Endothelial cell (in vitro differentiated cells): ENCODE measurements around the gene B4GALT1. TPM values are rescaled to one million over a fixed set of nuclear protein-coding genes. Genes with fewer than 3 reads are reported as not detected.

ENCODE experiments used
- DNase-seq: peaks from one replicate; pipeline ENCODE4 v3.0.0; 2021; ENCODE audit warnings: low spot score
- H3K27ac Mint-ChIP-seq: one replicate; pipeline ENCODE4 v1.8.0; 2021; ENCODE audit warnings: mixed read lengths, inconsistent platforms; ENCODE audit not compliant: unreplicated experiment
- H3K27me3 Mint-ChIP-seq: one replicate; pipeline ENCODE4 v1.8.0; 2021; ENCODE audit warnings: mild to moderate bottlenecking, moderate library complexity, mixed read lengths, inconsistent platforms; ENCODE audit not compliant: unreplicated experiment
- H3K36me3 Mint-ChIP-seq: one replicate; pipeline ENCODE4 v1.8.0; 2021; ENCODE audit warnings: mild to moderate bottlenecking, low read depth, mixed read lengths, inconsistent platforms; ENCODE audit not compliant: unreplicated experiment
- H3K4me1 Mint-ChIP-seq: one replicate; pipeline ENCODE4 v1.8.0; 2021; ENCODE audit warnings: mild to moderate bottlenecking, mixed read lengths, inconsistent platforms; ENCODE audit not compliant: unreplicated experiment
- H3K4me3 Mint-ChIP-seq: one replicate; pipeline ENCODE4 v1.8.0; 2021; ENCODE audit warnings: mild to moderate bottlenecking, mixed read lengths, inconsistent platforms; ENCODE audit not compliant: unreplicated experiment
- H3K9me3 Mint-ChIP-seq: one replicate; pipeline ENCODE4 v1.8.0; 2021; ENCODE audit warnings: mixed read lengths, inconsistent platforms; ENCODE audit not compliant: unreplicated experiment
- total RNA-seq: library from RNA; stranded (reverse); fragmentation: NEBNext Ultra II Directional; extraction: Animal tissue kit (Norgen Biotek cat#: 25700); gene quantifications from one replicate; pipeline ENCODE4 v1.2.1, GENCODE V29; 2021; ENCODE audit not compliant: unreplicated experiment
- TF ChIP-seq, protein P1 (sequence below): fragments of 200-600 bp; sonication (generic); IDR thresholded peaks from one replicate; pipeline ENCODE4 v1.5.0; 2021; ENCODE audit warnings: antibody characterized with exemption; ENCODE audit not compliant: unreplicated experiment

B4GALT1 gene
- total RNA-seq, 1 donor from 2014 or later = 86.7 TPM

DNA sequence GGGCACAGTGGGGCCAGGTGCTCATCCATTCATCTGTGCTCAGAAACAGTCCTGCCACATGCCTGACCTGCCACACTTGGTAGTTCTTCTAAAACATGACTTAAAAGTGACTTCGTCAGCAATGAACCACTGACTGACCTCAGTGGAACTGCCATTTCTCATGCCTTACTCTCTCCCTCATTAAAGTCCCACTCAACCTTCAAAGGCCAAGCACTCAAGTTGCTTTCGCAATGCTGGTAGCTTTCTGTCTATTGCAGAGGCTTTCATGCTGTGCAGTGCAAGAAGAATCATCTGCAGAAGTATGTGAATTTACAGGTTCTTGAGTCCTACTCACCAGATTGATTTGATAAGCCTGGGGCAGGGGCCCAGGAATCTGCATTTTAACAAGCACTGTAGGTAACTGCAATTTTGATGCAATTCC, 23.9 kb downstream of the B4GALT1 start:
- Mint-ChIP-seq H3K27me3 (peaks cover 11% of the 10 kb centered on the region), H3K4me3 (peak overlapping the region; percentile 25), H3K4me1 (peaks cover 62% of the 10 kb centered on the region), H3K36me3 (peaks cover 4% of the 10 kb centered on the region), H3K27ac (no peak overlapping the region), H3K9me3 (no peaks in the 10 kb centered on the region)
- TF ChIP-seq, protein P1, sequence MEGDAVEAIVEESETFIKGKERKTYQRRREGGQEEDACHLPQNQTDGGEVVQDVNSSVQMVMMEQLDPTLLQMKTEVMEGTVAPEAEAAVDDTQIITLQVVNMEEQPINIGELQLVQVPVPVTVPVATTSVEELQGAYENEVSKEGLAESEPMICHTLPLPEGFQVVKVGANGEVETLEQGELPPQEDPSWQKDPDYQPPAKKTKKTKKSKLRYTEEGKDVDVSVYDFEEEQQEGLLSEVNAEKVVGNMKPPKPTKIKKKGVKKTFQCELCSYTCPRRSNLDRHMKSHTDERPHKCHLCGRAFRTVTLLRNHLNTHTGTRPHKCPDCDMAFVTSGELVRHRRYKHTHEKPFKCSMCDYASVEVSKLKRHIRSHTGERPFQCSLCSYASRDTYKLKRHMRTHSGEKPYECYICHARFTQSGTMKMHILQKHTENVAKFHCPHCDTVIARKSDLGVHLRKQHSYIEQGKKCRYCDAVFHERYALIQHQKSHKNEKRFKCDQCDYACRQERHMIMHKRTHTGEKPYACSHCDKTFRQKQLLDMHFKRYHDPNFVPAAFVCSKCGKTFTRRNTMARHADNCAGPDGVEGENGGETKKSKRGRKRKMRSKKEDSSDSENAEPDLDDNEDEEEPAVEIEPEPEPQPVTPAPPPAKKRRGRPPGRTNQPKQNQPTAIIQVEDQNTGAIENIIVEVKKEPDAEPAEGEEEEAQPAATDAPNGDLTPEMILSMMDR = no peak
- no peak for DNase-seq

DNA sequence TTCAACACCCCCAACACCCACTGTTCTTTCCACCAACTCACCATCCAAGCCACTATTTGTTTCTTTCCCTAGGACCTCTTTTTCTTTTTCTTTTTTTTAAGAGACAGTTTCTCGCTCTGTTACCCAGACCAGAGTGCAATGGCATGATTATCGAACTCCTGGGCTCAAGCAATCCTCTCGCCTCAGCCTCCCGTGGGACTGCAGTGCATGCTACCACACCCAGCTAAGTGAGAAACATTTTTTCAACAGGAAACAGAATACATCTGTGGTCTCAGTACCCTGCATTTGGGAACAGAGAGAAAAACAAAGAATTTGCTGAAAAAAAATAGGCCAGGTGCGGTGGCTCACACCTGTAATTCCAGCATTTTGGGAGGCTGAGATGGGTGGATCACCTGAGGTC, 24.6 kb downstream of the B4GALT1 start:
- DNase-seq = no peak
- TF ChIP-seq, protein P1 = no peak
- peaks cover 4% of the 10 kb centered on the region for H3K36me3 Mint-ChIP-seq
- peaks cover 11% of the 10 kb centered on the region for H3K27me3 Mint-ChIP-seq
- peaks cover 58% of the 10 kb centered on the region for H3K4me1 Mint-ChIP-seq
- H3K4me3 Mint-ChIP-seq = peak overlapping the region; percentile 32
- H3K27ac Mint-ChIP-seq = no peak overlapping the region
- H3K9me3 Mint-ChIP-seq = no peaks in the 10 kb centered on the region

DNA sequence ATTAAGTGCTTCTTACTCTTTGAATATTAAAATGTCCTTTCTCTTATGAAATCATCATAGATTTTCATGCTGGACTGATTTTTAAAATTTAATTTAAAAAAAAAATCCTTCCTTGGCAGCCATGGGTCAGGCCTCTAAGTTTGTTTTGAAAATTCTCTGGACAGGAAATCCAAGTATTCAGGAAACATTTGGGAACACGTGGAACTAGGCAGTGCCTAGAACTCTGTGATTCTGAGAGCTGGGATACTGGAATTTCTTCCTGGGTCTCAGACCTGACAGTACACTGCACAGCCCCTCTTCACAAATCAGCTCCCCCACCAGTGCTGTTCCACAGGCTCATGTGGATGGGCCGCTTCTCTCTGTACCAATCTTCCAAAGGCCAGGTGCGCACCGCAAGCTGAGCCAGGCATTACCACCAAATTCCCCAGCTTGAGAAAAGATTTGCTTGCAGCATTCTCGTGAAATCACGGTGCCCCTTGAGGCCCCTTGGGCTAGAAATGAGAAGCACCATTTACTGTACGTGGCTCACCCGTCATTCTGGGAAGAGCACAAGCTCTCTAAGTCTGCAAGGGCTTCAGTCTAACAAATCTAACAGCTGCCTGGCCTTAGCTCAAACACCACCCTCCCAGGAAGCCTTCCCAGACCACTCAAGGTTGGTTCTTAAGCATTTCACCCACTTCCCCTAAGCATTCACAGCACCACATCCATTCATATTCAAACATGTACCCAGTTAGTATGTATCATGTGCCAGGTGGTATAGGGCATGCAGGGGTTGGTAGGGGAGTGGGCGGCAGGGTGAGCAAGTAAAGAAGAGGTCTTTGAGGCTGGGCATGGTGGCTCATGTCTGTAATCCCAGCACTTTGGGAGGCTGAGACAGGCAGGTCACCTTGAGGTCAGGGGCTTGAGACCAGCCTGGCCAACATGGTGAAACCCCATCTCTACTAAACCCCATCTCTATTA, 26.5 kb downstream of the B4GALT1 start:
- no peak for DNase-seq
- Mint-ChIP-seq H3K4me3 (peak overlapping the region; percentile 56), H3K36me3 (peaks cover 4% of the 10 kb centered on the region), H3K9me3 (no peaks in the 10 kb centered on the region), H3K27ac (peak overlapping the region; percentile 70), H3K4me1 (peaks cover 63% of the 10 kb centered on the region), H3K27me3 (peaks cover 13% of the 10 kb centered on the region)
- TF ChIP-seq, protein P1 = no peak

DNA sequence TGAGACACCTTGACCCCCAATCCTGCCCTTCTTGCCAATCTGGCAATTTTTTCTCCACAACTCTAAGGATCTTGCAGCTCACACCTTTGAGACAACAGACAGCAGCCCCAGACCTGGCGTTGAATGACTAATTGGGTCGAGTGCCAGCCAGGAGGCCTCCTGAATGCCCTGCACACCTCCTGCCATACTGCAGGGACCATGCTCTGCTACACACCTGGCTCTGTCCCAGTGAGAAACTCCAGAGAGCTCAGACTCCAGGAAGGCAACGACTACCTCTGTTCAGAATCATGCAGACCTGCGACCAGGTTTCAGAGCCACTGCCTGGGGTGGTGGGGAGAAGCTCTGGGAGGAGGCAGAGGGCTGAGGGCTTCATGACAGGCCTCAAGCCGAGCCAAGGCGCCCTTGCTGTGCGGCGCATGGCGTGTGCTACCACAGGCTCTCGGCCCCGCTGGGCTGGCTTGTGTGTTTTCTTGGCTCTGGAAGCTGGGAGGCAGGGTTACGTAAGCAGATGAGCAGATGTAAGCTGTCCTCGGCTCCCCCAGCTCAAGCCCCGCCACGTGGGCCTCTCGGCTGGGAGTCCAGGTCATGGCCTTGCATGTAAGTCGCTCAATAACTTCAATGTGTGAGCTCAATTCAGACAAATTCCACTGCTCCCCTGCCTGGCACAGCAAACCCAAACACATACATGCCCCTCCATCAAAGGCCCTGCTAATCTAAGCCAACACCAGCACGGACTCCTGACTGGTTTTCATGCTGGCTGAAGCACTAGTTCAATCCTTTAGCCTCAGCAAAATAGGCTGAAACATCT, 27.5 kb downstream of the B4GALT1 start:
- Mint-ChIP-seq H3K27ac (peak overlapping the region; percentile 78), H3K4me3 (no peak overlapping the region), H3K9me3 (no peaks in the 10 kb centered on the region), H3K4me1 (peaks cover 55% of the 10 kb centered on the region), H3K36me3 (peaks cover 4% of the 10 kb centered on the region), H3K27me3 (peaks cover 13% of the 10 kb centered on the region)
- DNase-seq = no peak
- TF ChIP-seq, protein P1 = no peak
